CD4-positive, alpha-beta memory T cell (primary cell): ENCODE data around the gene KIAA0586. TPM values are rescaled to one million over a fixed set of nuclear protein-coding genes. Genes with fewer than 3 reads are reported as not detected.
"Not testable (repeated sequence)": the region's sequence is repeated elsewhere in the genome, so short reads cannot be mapped to it uniquely, and the experiment has no call there.

Experiments used
- CTCF ChIA-PET: fragments of 350-600 bp; sonication (Branson Sonifier 250); formaldehyde crosslinking; loops from one replicate; lab custom pipeline; 2021; ENCODE audit warnings: inconsistent platforms; ENCODE audit not compliant: partially characterized antibody; lab: Charles Lee
- POLR2A ChIA-PET: fragments of 350-600 bp; sonication (Branson Sonifier 250); formaldehyde crosslinking; loops from one replicate; lab custom pipeline; 2021; ENCODE audit not compliant: partially characterized antibody; lab: Charles Lee
- DNase-seq, 5 donors: peaks; one replicate each; pipeline versions ENCODE4 v3.0.0 to v3.0.0-alpha.2; 2020 to 2022; ENCODE audit warnings: mixed read lengths in 1 of 5
- H3K27ac ChIP-seq: one replicate; pipeline ENCODE4 v1.7.0; 2013; ENCODE audit warnings: low read depth, low read length
- H3K27me3 ChIP-seq: 2 replicates; pipeline ENCODE4 v1.7.0; 2013; ENCODE audit warnings: mild to moderate bottlenecking, low read length, moderate library complexity; ENCODE audit not compliant: insufficient read depth
- H3K36me3 ChIP-seq: 2 replicates; pipeline ENCODE4 v1.7.0; 2013; ENCODE audit warnings: mild to moderate bottlenecking, low read length, moderate library complexity; ENCODE audit not compliant: insufficient read depth
- H3K4me1 ChIP-seq: 2 replicates; pipeline ENCODE4 v1.7.0; 2013; ENCODE audit warnings: mild to moderate bottlenecking, low read length, moderate library complexity; ENCODE audit not compliant: insufficient read depth
- H3K4me3 ChIP-seq, 2 donors: one replicate each; pipeline ENCODE4 v1.7.0; 2013; ENCODE audit warnings: low read length in 2 of 2, mild to moderate bottlenecking in 1 of 2
- H3K9me3 ChIP-seq, 2 donors: one replicate each; pipeline ENCODE4 v1.7.0; 2013; ENCODE audit warnings: low read length in 2 of 2, control low read depth in 1 of 2; ENCODE audit not compliant: control insufficient read depth in 1 of 2
- H3K27ac Mint-ChIP-seq, 7 donors: one replicate each; pipeline ENCODE4 v1.8.0; 2020 to 2021; ENCODE audit warnings: mixed read lengths in 7 of 7, mild to moderate bottlenecking in 6 of 7, inconsistent platforms in 3 of 7, moderate library complexity in 3 of 7
- H3K27me3 Mint-ChIP-seq, 2 donors: one replicate each; pipeline ENCODE4 v1.8.0; 2020 to 2021; ENCODE audit warnings: mixed read lengths in 2 of 2
- H3K36me3 Mint-ChIP-seq, 2 donors: one replicate each; pipeline ENCODE4 v1.8.0; 2020 to 2021; ENCODE audit warnings: mixed read lengths in 2 of 2, inconsistent platforms in 1 of 2, mild to moderate bottlenecking in 1 of 2
- H3K4me1 Mint-ChIP-seq, 4 donors: one replicate each; pipeline ENCODE4 v1.8.0; 2020 to 2021; ENCODE audit warnings: mixed read lengths in 4 of 4, mild to moderate bottlenecking in 1 of 4
- H3K4me3 Mint-ChIP-seq, 8 donors: one replicate each; pipeline ENCODE4 v1.8.0; 2020 to 2021; ENCODE audit warnings: mixed read lengths in 8 of 8, mild to moderate bottlenecking in 7 of 8, moderate library complexity in 6 of 8, inconsistent platforms in 3 of 8
- H3K9me3 Mint-ChIP-seq, 8 donors: one replicate each; pipeline ENCODE4 v1.8.0; 2020 to 2021; ENCODE audit warnings: mixed read lengths in 8 of 8, mild to moderate bottlenecking in 5 of 8, inconsistent platforms in 3 of 8, moderate library complexity in 1 of 8
- intact Hi-C: fragments of 100-400 bp; cut with micrococcal nuclease; formaldehyde crosslinking; loops from one replicate; pipeline ENCODE4 v1.15.1; 2023
- polyA plus RNA-seq, 2 donors: library from polyadenylated mRNA; unstranded; fragments of 300-500 nt; fragmentation: Illumina TruSeq; gene quantifications; one replicate each; pipeline ENCODE4 v1.2.3, GENCODE V29; 2021
- total RNA-seq, 2 experiments: library from RNA; stranded (reverse); gene quantifications; one replicate each; pipeline ENCODE4 v1.2.3, GENCODE V29; 2021

Gene KIAA0586
- total and polyA plus RNA-seq, 4 experiments from 2014 or later = 13.7 to 48.2 (median 34.0) TPM

DNA sequence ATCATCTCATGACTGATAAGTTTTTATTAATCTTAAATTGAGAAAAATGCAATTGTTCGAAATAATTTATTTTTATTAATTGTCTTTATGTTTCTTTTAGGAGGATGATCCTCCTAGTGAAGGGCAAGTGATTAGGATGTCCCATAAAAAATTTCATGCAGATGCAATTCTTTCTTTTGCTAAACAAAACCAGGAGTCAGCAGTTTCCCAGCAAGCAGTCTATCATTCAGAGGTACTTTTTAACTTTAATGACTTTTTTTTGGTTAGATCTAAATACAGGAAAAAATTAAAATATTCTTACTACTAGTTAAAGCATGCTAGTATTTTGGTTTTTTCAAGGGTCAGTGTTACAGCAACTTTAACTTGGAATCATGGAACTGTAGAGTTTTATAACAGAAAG is 64.5 kb downstream of the KIAA0586 start:
- Mint-ChIP-seq H3K36me3 (peaks cover 28 to 37% of the 10 kb centered on the region in 2 donors), H3K27me3 (no peaks in the 10 kb centered on the region), H3K4me1 (no peaks in the 10 kb centered on the region), H3K9me3 (no peaks in the 10 kb centered on the region), H3K27ac (no peak overlapping the region), H3K4me3 (no peak overlapping the region)
- Histone ChIP-seq H3K4me3 (no peak overlapping the region), H3K27me3 (no peaks in the 10 kb centered on the region), H3K27ac (no peak overlapping the region), H3K36me3 (peaks cover 17% of the 10 kb centered on the region), H3K9me3 (no peaks in the 10 kb centered on the region), H3K4me1 (no peaks in the 10 kb centered on the region)
- CTCF ChIA-PET = interaction anchor here (1.3 kb wide), 1 partner anchor 9 kb away, joined by 3 read pairs; no protein-coding TSS in a partner anchor
- intact Hi-C loops = no loop called here
- DNase-seq = no peak
- POLR2A ChIA-PET = no interaction called here

DNA sequence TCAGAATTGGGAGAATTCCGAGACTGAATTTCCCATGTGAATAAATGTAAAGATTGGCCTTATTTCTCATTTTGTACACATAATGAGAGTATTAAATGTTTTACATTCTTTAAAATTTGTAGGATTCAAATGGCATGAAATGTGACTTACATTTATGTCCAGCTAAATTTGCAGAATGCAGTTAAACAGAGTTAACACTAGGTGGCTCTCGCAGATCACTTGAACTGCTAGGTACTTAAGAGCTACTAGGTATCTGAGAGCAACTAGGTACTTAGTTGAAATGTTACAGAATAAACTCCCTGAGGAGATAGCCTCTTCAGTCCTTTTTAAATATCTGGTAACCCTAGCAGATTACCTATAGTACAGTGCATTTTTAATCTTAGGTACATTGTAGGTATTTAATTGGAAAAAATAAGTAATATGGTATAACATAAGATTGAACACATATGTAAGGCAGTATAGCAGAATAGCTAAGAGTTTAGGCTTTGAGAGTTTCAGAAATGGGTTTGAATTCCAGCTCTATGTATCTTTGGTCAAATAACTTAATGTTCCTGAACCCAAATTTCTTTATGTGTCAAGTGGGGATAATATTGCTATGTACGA is 73.8 kb downstream of the KIAA0586 start:
- Histone ChIP-seq H3K36me3 (peaks cover 18% of the 10 kb centered on the region), H3K9me3 (no peaks in the 10 kb centered on the region), H3K27ac (no peak overlapping the region), H3K27me3 (no peaks in the 10 kb centered on the region), H3K4me3 (no peak overlapping the region), H3K4me1 (no peaks in the 10 kb centered on the region)
- POLR2A ChIA-PET = interaction anchor here (1.5 kb wide), 1 partner anchor 203 kb away, joined by 3 read pairs; the partner anchor contains the start of gene ARID4A
- Mint-ChIP-seq H3K36me3 (peaks cover 27 to 54% of the 10 kb centered on the region in 2 donors), H3K4me1 (no peaks in the 10 kb centered on the region), H3K27me3 (no peaks in the 10 kb centered on the region), H3K4me3 (no peak overlapping the region), H3K27ac (no peak overlapping the region), H3K9me3 (peaks cover 0 to 2% (median 0%) of the 10 kb centered on the region in 8 donors)
- CTCF ChIA-PET = interaction anchor here (0.6 to 3.3 kb wide), 21 partner anchors 8 to 1076 kb away, joined by 3 to 16 read pairs (median 4); partner anchors contain the start of gene CCDC175
- intact Hi-C loops = loop anchor here (1.0 to 5.0 kb wide), 4 partner anchors 73 to 1075 kb away; partner anchors contain the start of gene CCDC175
- DNase-seq = peak in 4 of 5 donors; percentile 28 to 30 (median 28)

- Histone ChIP-seq H3K27ac (no peak overlapping the region), H3K4me1 (no peaks in the 10 kb centered on the region), H3K4me3 (no peak overlapping the region), H3K27me3 (no peaks in the 10 kb centered on the region), H3K9me3 (no peaks in the 10 kb centered on the region), H3K36me3 (peaks cover 5% of the 10 kb centered on the region)
- no peaks in the 10 kb centered on the region for H3K27me3 Mint-ChIP-seq
- ChIA-PET CTCF (no interaction called here), POLR2A (no interaction called here)
- intact Hi-C loops = no loop called here
- peaks cover 60 to 74% of the 10 kb centered on the region in 2 donors for H3K36me3 Mint-ChIP-seq
- H3K4me3 Mint-ChIP-seq = no peak overlapping the region
- H3K4me1 Mint-ChIP-seq = peaks cover 0 to 2% (median 0%) of the 10 kb centered on the region in 4 donors
- H3K27ac Mint-ChIP-seq = no peak overlapping the region
- peaks cover 0 to 5% (median 0%) of the 10 kb centered on the region in 8 donors for H3K9me3 Mint-ChIP-seq
- DNase-seq = no peak
These were observed 85.8 kb downstream of the KIAA0586 start for GRCh38 chr14:58513272-58513671.

DNA sequence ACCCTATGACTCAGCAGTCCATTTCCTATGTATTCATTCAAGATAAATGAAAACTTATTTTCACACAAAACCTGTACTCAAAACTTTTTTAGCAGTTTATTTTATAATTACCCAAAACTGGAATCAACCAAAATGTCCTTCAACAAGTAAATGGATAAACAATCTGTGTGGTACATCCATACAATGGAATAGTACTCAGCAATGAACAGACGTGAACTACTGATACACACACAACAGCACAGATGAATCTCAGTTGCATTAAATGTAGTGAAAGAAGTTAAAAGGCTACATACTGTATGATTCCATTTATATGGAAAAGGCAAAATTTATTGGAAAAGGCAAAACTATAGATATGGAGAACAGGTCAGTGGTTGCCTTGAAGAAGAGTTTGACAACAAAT is 90.1 kb downstream of the KIAA0586 start:
- H3K4me3 ChIP-seq = no peak overlapping the region
- H3K27me3 Mint-ChIP-seq = no peaks in the 10 kb centered on the region
- no peaks in the 10 kb centered on the region for H3K4me1 ChIP-seq
- no peak for DNase-seq
- H3K27ac Mint-ChIP-seq = no peak overlapping the region
- no peaks in the 10 kb centered on the region for H3K27me3 ChIP-seq
- H3K36me3 Mint-ChIP-seq = peaks cover 71 to 86% of the 10 kb centered on the region in 2 donors
- ChIA-PET CTCF (no interaction called here), POLR2A (no interaction called here)
- H3K36me3 ChIP-seq = peaks cover 4% of the 10 kb centered on the region
- H3K4me1 Mint-ChIP-seq = no peaks in the 10 kb centered on the region
- no peaks in the 10 kb centered on the region for H3K9me3 ChIP-seq
- peaks cover 0 to 5% (median 2%) of the 10 kb centered on the region in 8 donors for H3K9me3 Mint-ChIP-seq
- intact Hi-C loops = no loop called here
- H3K4me3 Mint-ChIP-seq = no peak overlapping the region
- no peak overlapping the region for H3K27ac ChIP-seq

- CTCF ChIA-PET, DNase-seq, H3K4me1 Mint-ChIP-seq, H3K4me3 ChIP-seq, H3K27me3 Mint-ChIP-seq, intact Hi-C loops, H3K27me3 ChIP-seq, H3K4me3 Mint-ChIP-seq, H3K9me3 ChIP-seq, H3K4me1 ChIP-seq, H3K27ac Mint-ChIP-seq, POLR2A ChIA-PET, H3K27ac ChIP-seq, H3K36me3 ChIP-seq: not testable (repeated sequence)
- peaks cover 24 to 41% of the 10 kb centered on the region in 2 donors for H3K36me3 Mint-ChIP-seq
- H3K9me3 Mint-ChIP-seq = peaks cover 3 to 38% (median 27%) of the 10 kb centered on the region in 8 donors
These were observed 98.2 kb downstream of the KIAA0586 start for GRCh38 chr14:58525691-58526090.

GRCh38 chr14:58533446-58533845 is 105.9 kb downstream of the KIAA0586 start:
- H3K4me3 Mint-ChIP-seq = no peak overlapping the region

GRCh38 chr14:58535044-58535443 is 107.5 kb downstream of the KIAA0586 start:
- H3K4me3 Mint-ChIP-seq = no peak overlapping the region
- no peaks in the 10 kb centered on the region for H3K27me3 Mint-ChIP-seq
- no peak overlapping the region for H3K27ac ChIP-seq
- DNase-seq = no peak
- peaks cover 6 to 14% of the 10 kb centered on the region in 2 donors for H3K36me3 Mint-ChIP-seq
- ChIA-PET CTCF (no interaction called here), POLR2A (no interaction called here)
- H3K36me3 ChIP-seq = no peaks in the 10 kb centered on the region
- H3K9me3 Mint-ChIP-seq = peaks cover 0 to 8% (median under 1%) of the 10 kb centered on the region in 8 donors
- H3K4me1 Mint-ChIP-seq = peaks cover 0 to 2% (median 0%) of the 10 kb centered on the region in 4 donors
- no peaks in the 10 kb centered on the region for H3K27me3 ChIP-seq
- intact Hi-C loops = no loop called here
- H3K4me3 ChIP-seq = no peak overlapping the region
- H3K9me3 ChIP-seq = no peaks in the 10 kb centered on the region
- no peak overlapping the region for H3K27ac Mint-ChIP-seq
- no peaks in the 10 kb centered on the region for H3K4me1 ChIP-seq

More at GRCh38 chr14:58533446-58533845, 105.9 kb downstream of the KIAA0586 start:
- no peaks in the 10 kb centered on the region for H3K27me3 ChIP-seq
- H3K9me3 Mint-ChIP-seq = peaks cover 0 to 22% (median 13%) of the 10 kb centered on the region in 8 donors
- H3K36me3 ChIP-seq = no peaks in the 10 kb centered on the region
- H3K27ac ChIP-seq = no peak overlapping the region
- peaks cover 0 to 2% (median 0%) of the 10 kb centered on the region in 4 donors for H3K4me1 Mint-ChIP-seq
- POLR2A ChIA-PET = no interaction called here
- H3K4me3 ChIP-seq = no peak overlapping the region
- no peaks in the 10 kb centered on the region for H3K9me3 ChIP-seq
- no peak for DNase-seq
- peaks cover 6 to 12% of the 10 kb centered on the region in 2 donors for H3K36me3 Mint-ChIP-seq
- intact Hi-C loops = no loop called here
- H3K4me1 ChIP-seq = no peaks in the 10 kb centered on the region
- CTCF ChIA-PET = no interaction called here
- H3K27me3 Mint-ChIP-seq = no peaks in the 10 kb centered on the region
- H3K27ac Mint-ChIP-seq = peak overlapping the region in 2 of 7 donors; percentile 1 to 39
